GM19438 (cell line): ENCODE results near the gene SLIT1.

ENCODE experiments used
- ATAC-seq: cut with Tn5 transposase; IDR thresholded peaks from one replicate; pipeline ENCODE4 v1.9.1; 2021; ENCODE audit warnings: low read depth; ENCODE audit not compliant: unreplicated experiment

Gene SLIT1

GRCh38 chr10:96949039-96949683 is 236.6 kb downstream of the SLIT1 start:
- no peak for ATAC-seq
